ENCODE results near the gene LCP2.

Gene LCP2

DNA sequence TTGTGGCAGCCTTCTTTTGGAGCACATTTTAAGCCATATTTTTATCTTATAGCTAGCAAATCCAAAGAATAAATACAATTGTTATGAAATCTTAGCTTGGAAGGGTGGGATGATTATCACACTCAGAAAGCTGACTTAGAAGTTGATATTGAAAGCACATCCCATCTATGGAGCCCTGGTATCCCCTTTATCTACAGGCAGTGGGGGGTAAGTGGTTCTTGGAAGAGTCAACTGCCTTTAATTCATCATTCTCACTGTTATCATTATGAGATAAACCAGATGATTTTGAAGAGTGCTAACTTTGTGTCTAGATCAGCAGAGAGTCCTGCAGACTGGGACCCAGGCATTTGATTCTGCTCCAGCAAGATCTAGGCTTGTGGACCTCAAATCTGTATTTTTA is 3.0 kb downstream of the LCP2 start:
- DNase-seq, result no peak

DNA sequence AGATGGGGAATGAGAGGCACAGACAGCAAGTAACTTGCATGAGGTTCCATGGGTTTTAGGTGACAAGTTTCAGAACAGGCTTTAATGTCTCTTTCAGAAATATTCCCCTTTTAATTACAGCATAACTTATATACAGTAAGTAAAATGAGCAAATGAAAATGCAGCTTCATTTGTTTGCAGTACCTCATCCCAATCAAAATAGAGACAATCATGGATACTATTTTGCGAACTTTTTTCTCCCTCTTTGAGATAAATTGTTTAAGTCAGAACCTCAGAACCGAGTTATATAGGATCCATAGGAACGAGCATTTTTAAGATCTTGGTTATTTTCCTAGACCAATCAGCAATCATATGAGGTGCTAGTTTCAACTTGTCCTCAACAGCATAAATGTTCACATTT is 3.5 kb downstream of the LCP2 start:
- DNase-seq, result no peak

DNA sequence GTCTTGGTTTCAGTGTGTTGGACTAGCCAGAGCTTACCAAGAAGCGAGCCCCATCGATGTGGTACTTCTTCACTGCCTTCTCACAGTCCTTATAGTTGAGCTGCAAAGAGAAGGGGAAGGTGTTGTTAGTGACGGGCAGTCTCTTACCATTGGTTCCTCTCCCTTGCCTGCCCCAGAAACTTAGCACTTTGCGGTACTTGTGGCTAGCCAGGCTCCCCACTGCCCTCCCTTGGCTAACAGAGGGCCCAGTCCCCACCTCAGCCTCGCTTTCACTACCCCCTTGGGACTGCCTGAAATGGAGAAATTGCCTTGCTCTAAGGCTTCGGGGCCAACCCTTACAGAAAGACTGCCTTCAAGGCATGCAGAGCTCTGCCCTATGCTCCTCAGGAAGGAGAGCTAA is 4.3 kb downstream of the LCP2 start:
- peak; percentile 78 to 88 for DNase-seq

DNA sequence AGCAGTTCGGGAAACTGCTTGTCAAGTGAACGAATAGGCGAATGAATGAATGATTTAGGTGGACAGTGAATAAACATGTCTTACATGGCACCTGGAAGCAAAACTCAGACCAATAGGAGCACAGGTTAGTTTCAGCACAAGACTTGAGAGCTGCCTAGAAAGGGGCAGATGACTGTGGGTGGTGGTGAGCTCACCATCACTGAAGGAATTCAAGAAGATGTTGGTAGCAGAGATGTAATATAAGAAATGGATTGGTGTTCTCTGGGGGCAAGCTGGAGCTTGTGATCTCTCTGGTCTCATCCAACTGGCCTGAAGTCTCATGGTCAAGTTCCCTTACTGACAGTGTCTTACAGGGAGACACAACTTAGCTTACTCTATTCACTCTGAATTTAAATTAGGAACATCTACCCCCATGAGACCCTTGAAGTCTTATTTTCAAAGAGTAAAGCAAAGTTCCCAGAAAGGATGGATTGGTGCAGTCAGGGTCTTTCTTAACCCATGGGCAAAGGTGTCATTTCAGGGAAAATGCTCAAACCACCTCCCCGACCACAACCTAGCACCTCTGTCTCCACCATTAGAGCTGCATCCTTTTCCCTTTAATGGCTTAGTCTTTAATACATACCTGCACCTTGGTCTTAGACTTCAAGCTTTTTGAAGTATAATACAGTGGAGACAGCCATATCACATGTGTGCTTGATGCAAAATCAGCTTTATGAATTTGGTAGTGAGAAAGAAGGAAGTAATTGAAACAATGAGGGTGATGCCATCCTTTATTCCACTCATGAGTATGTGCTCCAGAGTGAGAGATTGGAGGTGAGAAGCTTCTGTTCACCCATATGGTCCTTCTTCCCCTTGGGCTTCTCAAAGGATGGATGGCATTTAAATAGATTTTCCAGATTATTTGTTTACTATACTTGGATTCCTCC is 5.1 kb downstream of the LCP2 start:
- no peak for DNase-seq

DNA sequence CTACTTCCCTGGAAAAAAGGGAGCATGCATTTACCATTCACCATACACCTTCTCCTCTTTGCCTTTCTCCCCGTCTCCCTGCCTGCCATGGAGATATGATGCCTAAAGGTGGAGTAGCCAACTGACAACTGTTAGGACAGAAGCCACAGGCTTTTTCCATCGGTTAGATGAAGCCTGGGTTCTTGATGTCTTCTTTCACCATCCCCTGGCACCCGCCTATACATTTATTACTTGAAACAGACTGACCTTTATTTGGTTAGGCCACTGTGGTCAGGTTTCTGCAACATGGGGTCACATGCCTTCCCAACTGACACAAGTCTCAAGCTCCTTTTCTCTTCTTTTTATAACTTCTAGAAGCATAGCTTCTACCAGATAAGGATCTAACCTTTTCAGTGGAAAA is 7.1 kb downstream of the LCP2 start:
- DNase-seq, result no peak

DNA sequence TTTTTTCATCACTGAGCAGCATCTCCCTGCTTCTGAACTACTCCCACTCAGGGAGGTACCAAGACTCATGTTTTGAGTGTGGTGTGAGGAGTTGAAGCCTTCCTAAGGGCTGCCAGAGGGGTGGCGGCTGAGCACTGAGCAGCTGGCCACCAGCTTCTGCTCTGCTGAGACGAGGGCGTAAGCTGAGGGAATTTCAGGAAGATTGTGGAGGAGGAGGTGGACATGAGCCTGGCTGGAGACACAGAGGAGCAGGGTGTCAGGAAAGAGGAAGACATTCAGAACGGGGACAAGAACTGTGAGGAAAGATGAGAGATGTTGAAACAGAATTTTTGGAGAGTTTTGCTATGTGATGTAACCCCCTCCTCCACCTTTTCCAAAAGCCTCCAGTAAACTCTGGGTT is 7.8 kb downstream of the LCP2 start:
- no peak for DNase-seq

DNA sequence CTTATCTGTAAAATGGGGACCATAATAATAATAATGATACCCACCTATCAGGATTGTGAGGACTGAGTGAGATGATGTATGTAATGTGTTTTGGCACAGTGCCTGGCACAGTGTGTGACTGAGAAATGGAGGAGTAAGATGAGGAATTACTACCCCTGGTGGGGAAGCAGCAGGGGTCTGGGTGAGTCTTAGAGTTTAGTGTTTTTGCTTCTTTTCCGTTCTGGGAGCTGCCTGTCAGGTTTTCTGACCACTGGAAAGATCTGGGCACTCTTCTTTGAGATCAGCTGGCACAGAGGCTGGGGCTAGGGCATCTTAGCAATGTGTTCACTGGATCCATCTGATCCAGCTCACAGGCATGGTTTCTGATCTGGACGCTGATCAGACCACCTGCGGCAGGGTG is 8.5 kb downstream of the LCP2 start:
- DNase-seq, result no peak

DNA sequence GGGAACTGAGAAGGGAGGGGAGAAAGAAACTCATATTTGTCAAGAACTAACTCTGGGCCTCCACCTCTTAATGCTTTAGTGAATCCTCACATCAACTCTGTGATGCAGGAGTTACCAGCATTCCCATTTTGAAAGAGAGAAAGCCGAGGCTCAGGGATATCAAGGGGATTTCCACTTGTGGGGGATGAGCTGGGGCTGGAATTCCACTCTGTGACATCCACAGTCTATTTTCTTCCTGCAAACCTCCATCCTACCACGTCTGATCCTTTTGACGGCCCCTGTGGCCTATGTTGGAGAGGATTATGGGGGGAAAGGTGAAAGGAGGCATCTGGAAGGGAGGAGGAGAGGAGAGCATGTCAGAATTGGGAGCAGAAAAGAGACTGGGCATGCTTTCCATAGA is 9.0 kb downstream of the LCP2 start:
- DNase-seq, result no peak

DNA sequence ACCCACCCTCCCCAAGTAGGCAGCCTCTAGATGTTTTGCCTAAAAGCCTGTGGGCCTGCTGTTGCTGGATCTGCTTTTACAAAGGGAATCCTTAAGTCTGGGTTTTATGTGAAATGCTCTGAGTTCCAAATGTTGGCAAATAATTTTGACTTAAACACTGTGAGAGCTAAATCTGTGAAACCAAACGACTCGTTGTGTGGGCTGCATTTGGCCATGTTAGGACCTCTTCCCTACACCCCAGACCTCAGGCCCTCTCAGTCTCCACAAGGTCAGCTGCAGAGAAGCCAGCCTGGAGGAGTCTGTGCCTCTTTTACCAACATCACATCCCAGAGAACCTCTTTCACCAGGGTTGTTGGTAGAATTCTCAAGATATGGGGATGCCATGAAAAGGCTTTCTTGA is 9.4 kb downstream of the LCP2 start:
- DNase-seq, result no peak

DNA sequence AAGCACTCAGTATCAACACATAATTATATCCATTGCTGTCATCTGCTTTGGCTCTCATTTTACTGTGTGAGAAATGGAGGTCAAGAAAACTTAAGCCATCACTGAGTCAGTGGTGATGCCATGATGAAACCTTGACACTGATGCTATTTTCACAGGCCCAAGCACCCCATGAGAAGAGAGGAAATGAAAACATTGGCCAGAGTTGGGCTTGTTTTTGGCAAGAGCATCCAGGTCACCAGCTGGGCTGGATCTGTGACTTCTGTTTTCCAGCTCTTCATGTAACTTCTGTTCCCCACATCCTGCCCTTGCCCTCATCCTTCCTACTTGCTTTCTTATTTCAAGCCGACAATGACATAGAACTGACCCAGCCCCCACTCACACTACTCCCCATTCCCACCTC is 10.0 kb downstream of the LCP2 start:
- peak in 1 of 2 donors; percentile 40 for DNase-seq

DNA sequence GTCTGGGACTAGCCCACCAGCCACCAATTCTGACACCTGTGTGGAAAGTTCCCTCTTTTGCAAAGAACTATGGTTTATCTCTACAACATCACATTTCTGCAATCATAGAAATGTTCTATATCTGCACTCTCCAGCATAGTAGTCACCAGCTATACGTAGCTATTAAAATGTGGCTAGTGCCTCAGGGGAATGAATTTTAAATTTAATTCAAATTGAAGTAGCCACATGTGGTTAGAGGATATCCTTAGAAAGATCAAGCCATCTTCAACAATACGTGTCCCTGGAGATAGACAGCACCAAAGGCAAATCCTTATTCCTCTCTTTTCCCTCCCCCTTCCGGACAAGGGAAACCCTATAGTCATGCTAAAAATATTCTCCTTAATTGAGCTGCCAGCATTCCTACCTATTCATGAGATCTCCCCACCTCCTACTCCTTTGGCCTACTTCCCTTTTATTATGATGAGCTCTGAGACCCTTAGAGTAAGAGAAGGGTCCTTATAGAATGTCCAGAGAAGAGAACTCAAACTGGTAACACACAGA is 11.1 kb downstream of the LCP2 start:
- DNase-seq, result no peak

DNA sequence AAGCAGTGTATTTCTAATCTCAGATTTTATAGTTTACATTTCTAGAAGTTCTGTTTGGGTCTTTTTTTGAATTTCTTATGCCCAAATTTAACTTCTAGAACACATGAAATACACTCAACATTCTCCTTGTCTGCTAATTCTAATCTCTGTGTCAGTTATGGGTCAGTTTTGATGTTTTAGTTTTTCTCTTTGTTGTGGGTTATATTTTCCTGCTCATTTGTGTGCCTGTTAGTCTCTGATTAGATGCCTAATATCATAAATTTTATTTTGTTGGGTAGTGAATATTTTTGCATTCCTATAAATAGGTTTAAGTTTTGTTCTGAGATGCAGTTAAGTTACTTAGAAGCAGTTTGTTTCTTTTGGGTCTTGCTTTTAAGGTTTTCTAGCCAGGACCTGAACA is 12.4 kb downstream of the LCP2 start:
- DNase-seq, result no peak

DNA sequence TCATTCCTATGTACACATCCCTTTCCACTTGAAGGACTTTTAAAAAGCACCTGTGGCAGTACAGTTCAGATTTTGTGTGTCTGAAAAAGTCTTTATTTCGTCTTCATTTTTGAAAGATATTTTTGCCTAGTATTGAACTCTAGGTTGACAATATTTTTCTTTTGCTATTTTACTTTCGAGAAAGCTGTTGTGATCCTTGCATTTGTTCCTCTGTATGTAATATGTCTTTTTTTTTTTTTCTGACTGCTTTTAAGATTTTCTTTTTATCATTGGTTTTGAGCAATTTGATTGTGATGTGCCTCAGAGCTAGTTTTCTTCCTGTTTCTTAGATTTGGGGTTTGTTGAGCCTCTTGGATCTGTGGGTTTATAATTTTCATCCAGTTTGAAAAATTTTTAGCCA is 13.3 kb downstream of the LCP2 start:
- DNase-seq, result no peak

DNA sequence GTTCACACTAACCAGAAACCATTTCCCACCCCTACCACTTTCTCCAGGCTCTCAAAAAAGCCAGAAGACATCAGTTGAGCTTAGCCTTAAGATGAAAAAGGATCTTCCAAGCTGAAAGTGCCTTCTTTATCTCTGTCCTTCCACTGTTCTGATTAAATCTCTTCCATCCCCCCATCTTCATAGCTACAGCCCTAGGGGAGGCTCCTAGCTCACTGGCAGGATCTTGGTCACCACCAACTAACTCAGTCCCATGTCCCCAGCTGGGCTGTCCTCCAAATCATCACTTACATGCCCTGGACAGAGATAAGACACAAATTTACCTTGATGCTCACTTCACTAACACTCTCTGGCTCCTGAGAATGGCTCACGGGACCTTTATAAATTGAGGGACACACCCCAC is 14.3 kb downstream of the LCP2 start:
- DNase-seq, result no peak

DNA sequence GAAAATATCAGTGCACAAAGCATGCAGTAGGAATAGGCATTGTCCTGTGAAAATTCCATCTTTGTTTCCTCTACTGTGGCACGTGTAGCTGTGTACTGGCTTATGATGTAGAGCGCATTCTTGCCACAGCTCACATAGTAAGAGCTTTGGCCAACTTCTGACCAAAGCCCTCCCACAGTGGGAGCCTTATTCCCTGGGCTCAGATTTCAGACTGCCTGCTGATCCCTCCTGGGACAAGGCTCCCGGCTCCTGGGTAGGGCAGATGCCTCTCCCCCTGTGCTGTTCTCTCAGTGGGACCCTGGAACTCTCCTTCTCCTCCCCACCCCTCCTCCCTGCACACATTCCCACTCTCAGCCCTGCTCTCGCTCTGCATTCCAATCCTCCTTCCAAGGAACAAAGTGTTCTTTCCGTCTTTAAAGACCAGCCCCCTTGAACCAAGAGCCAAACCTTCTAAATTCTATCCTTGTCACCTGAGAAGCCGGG is 17.5 kb downstream of the LCP2 start:
- no peak for DNase-seq

DNA sequence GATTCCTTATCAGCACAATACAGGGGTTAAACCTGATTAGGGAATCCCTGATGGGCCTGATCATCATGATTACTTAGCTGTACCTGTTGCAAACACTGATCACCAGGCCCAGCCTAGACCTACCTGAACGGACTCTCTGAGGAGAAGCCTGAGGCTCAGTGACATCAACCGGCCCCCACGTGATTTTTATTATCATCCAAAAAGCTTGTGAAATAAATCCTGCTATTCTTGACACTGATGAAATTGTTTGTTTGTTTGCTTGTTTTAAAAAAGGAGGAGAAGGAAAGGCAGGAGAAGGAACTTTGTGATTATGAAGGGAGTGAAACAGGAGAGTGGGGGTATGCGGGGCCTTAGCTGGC is 18.1 kb downstream of the LCP2 start:
- DNase-seq, result no peak

DNA sequence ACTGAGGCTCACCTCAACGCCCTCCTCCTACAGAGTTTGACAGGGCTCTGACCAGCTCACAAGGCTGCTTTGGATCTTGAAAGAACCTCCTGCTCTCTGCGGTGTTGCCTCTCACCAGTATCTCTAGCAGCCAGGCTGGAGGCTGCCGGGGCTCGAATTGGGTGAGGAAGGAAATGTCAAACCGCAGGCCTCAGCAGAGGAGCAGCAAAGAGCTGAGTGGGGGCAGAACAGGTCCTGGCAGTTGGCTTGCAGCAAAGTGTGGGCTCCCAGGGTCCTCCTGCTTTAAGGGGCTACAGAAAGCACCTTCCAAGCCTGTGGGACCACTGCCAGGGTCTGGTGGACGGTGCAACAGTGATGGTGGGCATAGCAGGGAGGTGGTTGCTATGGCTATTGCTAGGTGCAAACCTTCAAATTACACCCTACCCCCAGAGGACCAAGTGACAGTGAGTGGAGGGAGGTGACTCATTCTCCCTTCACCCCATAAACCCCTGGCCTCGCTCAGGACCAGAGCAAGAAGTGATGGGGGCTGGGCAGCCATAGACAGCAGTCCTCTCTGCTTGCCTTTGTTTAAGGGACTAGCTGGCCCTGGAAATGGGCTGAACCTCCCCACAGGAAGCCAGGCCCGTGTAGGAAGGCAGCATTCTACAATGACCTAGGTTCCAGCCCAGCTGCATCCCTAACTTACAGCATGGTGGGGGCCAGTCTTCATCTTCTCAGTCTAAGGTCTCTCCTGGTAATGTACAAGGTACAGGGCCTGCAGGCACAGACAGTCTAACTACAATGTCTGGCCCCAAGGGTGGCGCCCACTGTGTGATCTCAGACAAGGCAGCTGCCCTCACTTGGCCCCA is 18.7 kb downstream of the LCP2 start:
- DNase-seq, result peak; percentile 88 to 90

DNA sequence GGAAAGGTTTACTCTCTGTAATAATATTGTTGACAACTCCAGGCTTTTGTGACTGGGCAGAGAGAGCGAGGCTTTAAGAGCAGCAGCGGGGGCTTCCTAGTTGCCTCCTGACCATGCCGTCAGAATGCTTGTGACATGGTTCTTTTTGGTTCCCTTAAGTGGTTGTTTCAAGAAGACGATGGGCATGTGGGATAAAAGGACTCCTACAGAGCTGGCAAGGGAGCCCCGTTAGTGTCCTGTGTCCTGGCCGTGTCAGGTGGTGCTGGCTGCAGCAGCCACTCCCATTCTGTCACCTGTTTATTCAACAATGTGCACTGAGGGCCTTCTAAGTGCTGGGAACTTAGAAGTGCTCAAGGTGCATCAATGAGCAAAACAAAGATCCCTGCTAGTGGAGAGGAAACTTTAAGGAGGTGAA is 19.7 kb downstream of the LCP2 start:
- no peak for DNase-seq

DNA sequence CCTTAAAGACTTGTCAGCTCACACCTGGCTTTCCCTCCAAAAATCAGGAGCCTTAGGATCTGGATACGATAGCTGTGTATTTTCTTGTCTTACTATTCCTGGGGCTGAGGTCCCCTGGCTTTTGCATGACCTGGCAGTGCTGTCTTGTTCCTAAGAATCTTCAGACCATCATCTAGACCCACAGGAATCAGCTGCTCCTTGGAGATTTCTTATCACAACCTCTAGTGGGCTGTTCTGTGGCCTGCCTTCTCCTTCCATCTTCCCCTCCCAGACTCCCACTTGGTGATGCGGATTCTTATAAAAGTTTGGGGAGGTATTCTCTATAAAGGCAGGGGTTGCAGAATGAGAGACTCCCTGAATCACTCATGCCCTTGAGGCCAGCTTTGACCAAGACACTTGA is 21.4 kb downstream of the LCP2 start:
- no peak for DNase-seq

DNA sequence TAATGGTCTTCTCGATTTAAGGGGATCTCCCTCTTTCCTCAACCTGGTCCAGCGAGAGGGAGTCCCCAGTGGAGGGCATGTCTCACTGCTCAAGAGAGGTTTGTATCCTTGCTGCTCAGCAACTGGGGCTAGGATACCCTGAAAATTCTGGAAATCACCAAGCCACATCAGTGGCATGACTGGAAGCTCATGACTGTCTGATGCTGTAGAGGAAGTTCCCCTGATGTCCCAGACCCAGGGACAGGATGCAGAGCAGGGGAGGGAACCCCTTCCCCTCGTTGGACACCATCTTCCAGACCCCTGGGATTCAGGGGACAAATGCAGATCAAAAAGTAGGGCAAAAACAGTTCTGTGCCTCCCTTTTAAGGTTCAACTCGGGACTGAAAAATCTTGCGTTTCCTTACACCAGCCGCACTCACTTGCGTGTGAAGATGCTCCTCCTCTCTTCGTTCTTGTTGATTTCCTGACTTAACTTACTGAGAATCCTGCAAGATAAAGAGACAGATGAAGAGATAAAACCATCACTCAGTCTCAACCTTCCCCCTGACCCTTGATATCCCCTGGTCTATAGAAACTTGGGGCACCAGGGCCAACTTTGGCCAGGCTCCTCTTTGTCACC is 22.1 kb downstream of the LCP2 start:
- DNase-seq, result peak; percentile 73 to 82

DNA sequence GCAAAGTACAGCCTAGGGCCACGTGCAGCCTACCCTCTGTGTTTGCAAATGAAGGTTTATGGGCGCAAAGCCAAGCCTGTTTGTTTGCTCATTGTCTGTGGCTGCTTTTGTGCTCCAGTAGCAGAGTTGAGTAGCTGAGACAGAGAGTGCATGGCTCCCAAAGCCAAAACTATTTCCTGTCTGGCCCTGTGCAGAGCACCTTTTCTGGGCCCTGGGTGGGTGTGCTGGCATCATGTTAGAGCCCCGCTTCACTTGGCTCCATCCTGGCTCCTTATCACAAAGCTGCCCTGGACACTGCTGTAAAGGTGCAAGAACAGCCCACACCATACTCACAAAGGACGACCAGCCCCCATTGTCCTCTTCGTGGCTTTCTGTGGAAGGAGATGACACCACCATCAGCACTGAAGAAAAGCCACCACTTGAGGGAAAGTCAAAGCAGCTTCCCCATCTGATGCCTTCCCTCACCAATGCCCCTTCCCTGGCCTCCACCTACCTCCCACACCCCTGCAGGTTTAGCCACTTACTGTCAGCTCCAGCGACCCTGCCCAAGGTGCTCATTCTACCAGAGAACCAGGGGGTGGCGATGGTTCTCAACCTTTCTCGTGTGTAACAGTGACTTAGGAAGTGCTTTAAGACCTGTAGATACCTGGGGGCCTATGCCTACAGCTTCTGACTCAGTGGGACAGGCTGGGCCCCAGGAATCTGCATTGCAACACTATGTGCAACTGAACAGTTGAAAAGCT is 23.4 kb downstream of the LCP2 start:
- DNase-seq, result peak; percentile 71 to 73

DNA sequence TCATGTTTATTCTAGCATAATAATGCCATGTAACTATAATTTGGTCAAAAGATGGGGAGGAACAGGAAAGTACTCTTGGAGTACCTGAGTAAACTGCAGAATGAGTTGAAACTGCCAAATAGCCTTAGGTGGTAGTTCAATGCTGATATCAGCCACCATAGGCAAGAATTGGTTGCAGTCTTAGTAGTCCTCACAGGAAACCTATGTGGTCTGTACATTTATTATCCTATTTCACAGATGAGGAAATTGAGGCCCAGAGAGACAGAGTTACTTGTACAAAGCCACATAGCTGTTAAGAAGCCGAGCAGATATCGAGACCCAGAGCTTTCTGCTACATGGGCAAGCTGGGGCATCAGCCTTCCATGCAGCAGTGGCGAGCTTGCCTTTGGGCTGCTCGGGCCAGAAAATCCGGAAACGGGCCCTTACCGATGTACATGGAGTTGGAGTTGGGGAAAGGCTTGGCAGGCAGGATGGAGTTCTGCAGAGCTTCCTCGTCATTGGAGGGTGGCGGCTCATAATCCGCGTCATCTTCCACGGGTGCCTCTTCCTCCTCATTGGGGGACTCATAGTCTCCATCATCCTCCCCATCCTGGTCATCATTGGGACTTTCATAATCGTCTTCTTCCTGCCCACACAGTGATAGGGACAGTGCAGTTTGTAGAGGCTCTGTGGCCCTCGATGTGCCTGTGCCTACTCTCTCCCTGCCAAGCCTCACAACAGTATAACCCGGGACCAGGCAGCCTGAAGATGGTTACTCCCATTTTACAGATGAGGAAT is 27.1 kb downstream of the LCP2 start:
- peak; percentile 39 to 46 for DNase-seq
